K562 treated with DMSO at 1 percent for 48 hours (cell line): Measurements from ENCODE around the gene FAM236B. TPM values are rescaled to one million over a fixed set of nuclear protein-coding genes. Genes with fewer than 3 reads are reported as not detected.

Source experiments
- total RNA-seq: library from RNA; unstranded; fragments of 300-600 nt; gene quantifications from 2 replicates; pipeline ENCODE4 v1.2.3, GENCODE V29; 2022; ENCODE audit warnings: low replicate concordance; ENCODE audit errors: extremely low read depth

The FAM236B gene
- total RNA-seq = not detected in 2 replicates

GRCh38 chrX:72782560-72782959 is at the start of gene FAM236B:
Gene FAM236B, minus strand, starts transcription at chrX:72782660. Its CDS starts 100 bp downstream, at chrX:72782560.

DNA sequence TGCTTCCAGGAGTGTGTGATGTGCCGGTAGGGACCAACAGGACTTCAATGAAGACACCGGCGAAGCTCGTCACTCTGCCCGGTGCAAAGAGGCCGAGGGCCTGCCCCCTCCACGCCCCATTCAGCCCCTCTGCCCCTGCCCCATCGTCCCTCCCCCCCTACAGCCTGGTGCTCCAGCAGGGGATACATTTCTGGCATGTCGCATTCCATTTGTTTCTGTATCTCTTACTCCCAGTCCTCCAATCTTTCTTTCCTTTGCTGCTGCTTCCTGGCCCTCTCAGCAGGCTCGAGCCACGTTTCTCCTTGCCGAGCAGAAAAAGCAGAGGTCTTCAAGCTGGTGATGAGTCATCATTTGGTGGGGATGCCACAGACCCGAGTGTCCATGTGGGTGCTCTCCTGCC is 25.6 kb upstream of the FAM236B start, which contains the start of gene FAM236D:
Gene FAM236D, minus strand, starts transcription at position 101 of the 400 bp plus-strand sequence. Its CDS starts 100 bp downstream, at position 1.

GRCh38 chrX:72776653-72777466 is 5.6 kb downstream of the FAM236B start, which contains the start of gene DMRTC1B:
Gene DMRTC1B, plus strand, starts transcription at chrX:72776890. Its CDS starts 68,246 bp downstream, at chrX:72845136.

Other genes starting within 250 kb of the FAM236B start
- gene HDAC8, start 209.8 kb downstream of the FAM236B start, total RNA-seq = not detected in 2 replicates
- 80.1 TPM in 1 of 2 replicates, not detected in the other for gene PHKA1, start 68.4 kb downstream of the FAM236B start, total RNA-seq
- not detected in 2 replicates for gene DMRTC1B, start 5.8 kb downstream of the FAM236B start, total RNA-seq
- not detected in 2 replicates for gene FAM236D, start 25.6 kb upstream of the FAM236B start, total RNA-seq
- gene FAM236C, start 130.0 kb upstream of the FAM236B start, total RNA-seq = not detected in 2 replicates
- gene FAM236A, start 155.5 kb upstream of the FAM236B start, total RNA-seq = not detected in 2 replicates
- gene DMRTC1, start 161.2 kb upstream of the FAM236B start, total RNA-seq = not detected in 2 replicates
- gene PABPC1L2B, start 220.3 kb upstream of the FAM236B start, total RNA-seq = not detected in 2 replicates